ENCODE results near the gene SLC66A2. TPM values are rescaled to one million over a fixed set of nuclear protein-coding genes. Genes with fewer than 3 reads are reported as not detected.

The SLC66A2 gene
- total and polyA plus RNA-seq, 3 experiments from 2014 or later: 18.3 to 31.7 (median 29.9) TPM

DNA sequence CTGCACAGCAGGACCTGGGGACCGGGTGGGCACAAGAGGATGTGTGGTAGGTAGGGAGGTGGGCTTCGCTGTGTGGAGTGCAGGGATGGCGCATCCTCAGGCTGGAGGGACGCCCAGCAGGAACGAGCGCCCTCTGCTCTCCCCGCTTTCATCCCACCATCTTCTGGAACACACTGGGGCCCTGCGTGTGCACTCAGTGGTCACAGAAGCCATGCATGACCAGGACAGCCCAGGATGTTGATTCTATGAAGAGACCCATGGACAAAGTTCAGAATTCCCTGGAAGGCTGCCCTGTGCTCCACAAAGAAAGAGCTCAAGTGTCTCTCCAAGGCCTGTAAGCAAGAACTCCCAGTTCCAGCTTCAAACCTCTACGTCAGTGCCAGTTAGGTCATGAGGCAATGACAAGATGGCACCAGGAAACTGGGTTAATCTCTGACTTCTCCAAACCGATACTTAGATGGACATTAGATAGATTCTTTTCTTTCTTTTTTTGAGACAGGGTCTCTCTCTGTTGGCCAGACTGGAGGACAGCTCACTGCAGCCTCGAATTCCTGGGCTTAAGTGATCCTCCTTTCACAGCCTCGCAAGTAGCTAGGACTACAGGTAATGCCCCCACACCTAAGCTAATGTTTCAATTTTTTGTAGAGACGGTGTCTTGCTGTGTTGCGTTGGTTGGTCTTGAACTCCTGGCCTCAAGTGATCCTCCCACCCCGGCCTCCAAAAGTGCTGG lies 3.4 kb downstream of the SLC66A2 start:
- H3K27ac Mint-ChIP-seq: peak overlapping the region in 1 of 8 donors; percentile 22
- H3K4me3 ChIP-seq (ENCODE audit: low read length): no peak overlapping the region
- peaks cover 36% of the 10 kb centered on the region for H3K4me1 ChIP-seq (ENCODE audit: insufficient read depth, low read length)
- no peak for DNase-seq
- ChIA-PET POLR2A (no interaction called here), CTCF (no interaction called here)
- peaks cover 0 to 17% (median 0%) of the 10 kb centered on the region in 3 donors for H3K36me3 Mint-ChIP-seq
- H3K27me3 Mint-ChIP-seq: no peaks in the 10 kb centered on the region
- H3K9me3 ChIP-seq (ENCODE audit: low read length): no peaks in the 10 kb centered on the region
- H3K9me3 Mint-ChIP-seq: no peaks in the 10 kb centered on the region
- H3K27me3 ChIP-seq (ENCODE audit: insufficient read depth, low read length, poor library complexity, severe bottlenecking): no peaks in the 10 kb centered on the region
- H3K27ac ChIP-seq (ENCODE audit: low read depth, low read length): no peak overlapping the region
- H3K4me1 Mint-ChIP-seq: peaks cover 34 to 60% (median 47%) of the 10 kb centered on the region in 3 donors
- H3K36me3 ChIP-seq (ENCODE audit: insufficient read depth, low read length): no peaks in the 10 kb centered on the region
- H3K4me3 Mint-ChIP-seq: peak overlapping the region in 3 of 7 donors; percentile 26 to 85 (median 55)

GRCh38 chr18:79947054-79947755 lies 4.2 kb downstream of the SLC66A2 start:
- H3K27ac ChIP-seq (ENCODE audit: low read depth, low read length): no peak overlapping the region
- no peaks in the 10 kb centered on the region for H3K27me3 ChIP-seq (ENCODE audit: insufficient read depth, low read length, poor library complexity, severe bottlenecking)
- Mint-ChIP-seq H3K4me3 (peak overlapping the region in 2 of 7 donors; percentile 37 to 40), H3K9me3 (no peaks in the 10 kb centered on the region), H3K27me3 (no peaks in the 10 kb centered on the region), H3K4me1 (peaks cover 34 to 67% (median 50%) of the 10 kb centered on the region in 3 donors), H3K27ac (no peak overlapping the region), H3K36me3 (peaks cover 3 to 26% (median 3%) of the 10 kb centered on the region in 3 donors)
- H3K4me1 ChIP-seq (ENCODE audit: insufficient read depth, low read length): peaks cover 36% of the 10 kb centered on the region
- H3K9me3 ChIP-seq (ENCODE audit: low read length): no peaks in the 10 kb centered on the region
- no peak for DNase-seq
- ChIA-PET POLR2A (no interaction called here), CTCF (no interaction called here)
- H3K36me3 ChIP-seq (ENCODE audit: insufficient read depth, low read length): peaks cover 8% of the 10 kb centered on the region
- H3K4me3 ChIP-seq (ENCODE audit: low read length): no peak overlapping the region

DNA sequence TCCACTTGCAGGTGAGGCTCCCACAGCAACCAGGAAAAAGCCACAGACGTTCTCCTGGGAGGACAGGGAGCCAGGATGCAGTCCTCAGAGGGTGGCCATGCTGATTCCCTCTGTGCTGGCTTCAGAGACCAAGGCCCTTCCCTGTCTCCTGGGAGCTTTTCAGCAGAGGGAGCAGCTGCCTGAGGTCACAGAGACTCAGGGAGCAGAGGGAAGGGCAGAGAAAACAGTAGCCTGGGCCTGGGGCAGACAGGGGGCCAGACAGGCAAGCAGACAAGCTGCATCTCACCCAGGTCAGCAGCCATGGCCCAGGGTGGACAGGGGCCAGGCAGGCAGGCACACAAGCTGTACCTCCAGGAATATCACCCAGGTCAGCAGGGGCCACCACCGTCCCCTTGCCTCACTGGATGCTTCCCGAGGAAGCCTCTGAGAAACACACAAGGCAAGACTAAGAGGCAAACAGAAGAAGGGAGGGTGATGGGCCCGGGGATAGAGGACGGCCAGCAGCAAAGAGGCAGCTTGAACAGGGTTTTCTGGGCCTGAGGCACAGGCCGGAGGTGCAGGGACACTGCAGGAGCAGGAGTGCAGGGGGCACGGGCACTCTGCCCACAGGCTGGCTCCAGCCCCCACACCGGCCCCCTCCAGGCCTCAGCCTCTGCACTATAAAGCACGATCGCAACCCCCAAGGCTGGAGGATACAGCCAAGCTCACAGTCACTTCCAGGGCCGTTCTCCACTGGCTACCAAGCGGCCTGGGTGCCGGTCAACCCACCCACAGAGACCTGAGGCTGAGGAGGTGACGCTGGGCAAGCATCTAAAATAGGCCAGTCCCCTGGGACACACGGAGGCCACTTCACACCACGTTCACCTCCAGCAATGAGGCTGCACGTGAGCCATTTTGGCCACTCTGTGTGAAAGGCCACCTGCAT lies 6.1 kb downstream of the SLC66A2 start:
- no peaks in the 10 kb centered on the region for H3K9me3 ChIP-seq (ENCODE audit: low read length)
- H3K4me1 ChIP-seq (ENCODE audit: insufficient read depth, low read length): peaks cover 32% of the 10 kb centered on the region
- ChIA-PET CTCF (interaction anchor here (1.5 kb wide), 1 partner anchor 16 kb away, joined by 3 read pairs; no protein-coding TSS in a partner anchor), POLR2A (no interaction called here)
- no peak for DNase-seq
- Mint-ChIP-seq H3K27me3 (no peaks in the 10 kb centered on the region), H3K4me1 (peaks cover 32 to 68% (median 52%) of the 10 kb centered on the region in 3 donors), H3K9me3 (no peaks in the 10 kb centered on the region), H3K36me3 (peaks cover 5 to 41% (median 7%) of the 10 kb centered on the region in 3 donors), H3K27ac (peak overlapping the region in 3 of 8 donors; percentile 54 to 74 (median 72)), H3K4me3 (peak overlapping the region in 1 of 7 donors; percentile 56)
- H3K27ac ChIP-seq (ENCODE audit: low read depth, low read length): no peak overlapping the region
- no peak overlapping the region for H3K4me3 ChIP-seq (ENCODE audit: low read length)
- H3K36me3 ChIP-seq (ENCODE audit: insufficient read depth, low read length): peaks cover 9% of the 10 kb centered on the region
- H3K27me3 ChIP-seq (ENCODE audit: insufficient read depth, low read length, poor library complexity, severe bottlenecking): no peaks in the 10 kb centered on the region

- Histone ChIP-seq H3K36me3 (ENCODE audit: insufficient read depth, low read length) (peaks cover 9% of the 10 kb centered on the region), H3K4me3 (ENCODE audit: low read length) (no peak overlapping the region), H3K27ac (ENCODE audit: low read depth, low read length) (no peak overlapping the region), H3K4me1 (ENCODE audit: insufficient read depth, low read length) (peaks cover 26% of the 10 kb centered on the region), H3K9me3 (ENCODE audit: low read length) (no peaks in the 10 kb centered on the region), H3K27me3 (ENCODE audit: insufficient read depth, low read length, poor library complexity, severe bottlenecking) (no peaks in the 10 kb centered on the region)
- ChIA-PET POLR2A (no interaction called here), CTCF (interaction anchor here (1.5 kb wide), 1 partner anchor 17 kb away, joined by 3 read pairs; no protein-coding TSS in a partner anchor)
- peak overlapping the region in 7 of 8 donors; percentile 25 to 80 (median 64) for H3K27ac Mint-ChIP-seq
- no peaks in the 10 kb centered on the region for H3K9me3 Mint-ChIP-seq
- H3K4me3 Mint-ChIP-seq: peak overlapping the region in 2 of 7 donors; percentile 47 to 56
- H3K4me1 Mint-ChIP-seq: peaks cover 30 to 66% (median 50%) of the 10 kb centered on the region in 3 donors
- peaks cover 10 to 46% (median 11%) of the 10 kb centered on the region in 3 donors for H3K36me3 Mint-ChIP-seq
- no peak for DNase-seq
- H3K27me3 Mint-ChIP-seq: no peaks in the 10 kb centered on the region
Observed at GRCh38 chr18:79944746-79945117, 6.7 kb downstream of the SLC66A2 start.

- peak in 1 of 5 donors; percentile 34 for DNase-seq
- Histone ChIP-seq H3K27ac (ENCODE audit: low read depth, low read length) (no peak overlapping the region), H3K4me1 (ENCODE audit: insufficient read depth, low read length) (peaks cover 21% of the 10 kb centered on the region), H3K4me3 (ENCODE audit: low read length) (no peak overlapping the region), H3K27me3 (ENCODE audit: insufficient read depth, low read length, poor library complexity, severe bottlenecking) (no peaks in the 10 kb centered on the region), H3K36me3 (ENCODE audit: insufficient read depth, low read length) (peaks cover 9% of the 10 kb centered on the region), H3K9me3 (ENCODE audit: low read length) (no peaks in the 10 kb centered on the region)
- Mint-ChIP-seq H3K4me1 (peaks cover 28 to 64% (median 50%) of the 10 kb centered on the region in 3 donors), H3K27me3 (no peaks in the 10 kb centered on the region), H3K27ac (peak overlapping the region; percentile 25 to 80 (median 64)), H3K9me3 (no peaks in the 10 kb centered on the region), H3K4me3 (peak overlapping the region in 1 of 7 donors; percentile 47), H3K36me3 (peaks cover 15 to 50% (median 16%) of the 10 kb centered on the region in 3 donors)
- POLR2A ChIA-PET: no interaction called here
- CTCF ChIA-PET: interaction anchor here (1.5 kb wide), 1 partner anchor 18 kb away, joined by 3 read pairs; no protein-coding TSS in a partner anchor
Observed at GRCh38 chr18:79944126-79944731, 7.2 kb downstream of the SLC66A2 start.

- no peaks in the 10 kb centered on the region for H3K27me3 Mint-ChIP-seq
- H3K4me3 Mint-ChIP-seq: no peak overlapping the region
- Histone ChIP-seq H3K4me3 (ENCODE audit: low read length) (no peak overlapping the region), H3K27me3 (ENCODE audit: insufficient read depth, low read length, poor library complexity, severe bottlenecking) (no peaks in the 10 kb centered on the region), H3K27ac (ENCODE audit: low read depth, low read length) (no peak overlapping the region), H3K36me3 (ENCODE audit: insufficient read depth, low read length) (peaks cover 9% of the 10 kb centered on the region), H3K9me3 (ENCODE audit: low read length) (no peaks in the 10 kb centered on the region), H3K4me1 (ENCODE audit: insufficient read depth, low read length) (peaks cover 16% of the 10 kb centered on the region)
- peaks cover 19 to 51% (median 22%) of the 10 kb centered on the region in 3 donors for H3K36me3 Mint-ChIP-seq
- H3K9me3 Mint-ChIP-seq: peaks cover 0 to 1% (median 0%) of the 10 kb centered on the region in 5 donors
- CTCF ChIA-PET: interaction anchor here (1.5 kb wide), 1 partner anchor 18 kb away, joined by 3 read pairs; no protein-coding TSS in a partner anchor
- DNase-seq: no peak
- POLR2A ChIA-PET: no interaction called here
- H3K27ac Mint-ChIP-seq: peak overlapping the region in 1 of 8 donors; percentile 66
- peaks cover 23 to 59% (median 48%) of the 10 kb centered on the region in 3 donors for H3K4me1 Mint-ChIP-seq
Observed at GRCh38 chr18:79943608-79944125, 7.8 kb downstream of the SLC66A2 start.

All from CD8-positive, alpha-beta memory T cell (primary cell).